Right kidney (tissue), 1 donor: ENCODE results near the gene ZNF70.
"Not testable (repeated sequence)": the region's sequence is repeated elsewhere in the genome, so short reads cannot be mapped to it uniquely, and the experiment has no call there.

Experiments used
- DNase-seq: peaks from one replicate; pipeline ENCODE4 v3.0.0-alpha.2; 2016

ZNF70 gene

DNA sequence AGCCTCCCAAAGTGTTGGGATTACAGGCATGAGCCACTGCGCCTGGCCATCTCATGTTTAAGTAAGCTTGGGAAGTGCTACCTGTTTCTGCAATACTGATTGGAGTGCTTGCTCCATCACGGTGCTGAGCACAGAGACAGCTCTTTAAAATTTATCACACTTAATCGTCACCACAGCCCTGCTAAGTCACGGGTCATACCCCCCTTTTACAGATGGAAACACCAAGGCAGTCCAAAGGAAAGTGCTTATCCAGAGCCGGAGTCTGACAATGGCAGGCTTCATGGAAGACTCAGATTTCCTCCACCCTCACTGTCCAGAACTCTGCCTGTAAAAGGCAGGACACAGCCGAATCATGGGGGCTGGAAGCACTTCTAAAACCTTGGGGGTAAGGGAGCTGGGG is 9.1 kb upstream of the ZNF70 start:
- DNase-seq = no peak

DNA sequence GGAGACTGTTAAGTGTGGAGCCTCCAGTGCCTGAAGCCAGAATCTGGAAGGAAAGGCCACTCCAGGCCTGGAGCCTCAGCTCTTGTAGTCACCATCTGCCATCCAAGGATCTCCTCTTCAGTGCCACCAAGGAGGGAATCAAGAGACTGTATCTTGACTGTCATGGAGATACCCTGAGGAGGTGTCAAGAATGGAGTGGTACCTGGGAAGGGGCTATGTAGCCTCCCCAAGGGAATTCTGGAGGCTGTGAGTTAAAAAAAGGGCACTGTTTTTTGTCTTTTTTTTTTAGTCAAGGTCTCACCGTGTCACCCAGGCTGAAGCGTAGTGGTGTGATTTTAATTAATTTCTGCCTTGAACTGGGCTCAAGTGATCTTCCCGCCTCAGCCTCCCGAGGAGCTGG is 8.7 kb upstream of the ZNF70 start:
- no peak for DNase-seq

- no peak for DNase-seq
Observed at GRCh38 chr22:23756891-23757290, 6.0 kb upstream of the ZNF70 start.

DNA sequence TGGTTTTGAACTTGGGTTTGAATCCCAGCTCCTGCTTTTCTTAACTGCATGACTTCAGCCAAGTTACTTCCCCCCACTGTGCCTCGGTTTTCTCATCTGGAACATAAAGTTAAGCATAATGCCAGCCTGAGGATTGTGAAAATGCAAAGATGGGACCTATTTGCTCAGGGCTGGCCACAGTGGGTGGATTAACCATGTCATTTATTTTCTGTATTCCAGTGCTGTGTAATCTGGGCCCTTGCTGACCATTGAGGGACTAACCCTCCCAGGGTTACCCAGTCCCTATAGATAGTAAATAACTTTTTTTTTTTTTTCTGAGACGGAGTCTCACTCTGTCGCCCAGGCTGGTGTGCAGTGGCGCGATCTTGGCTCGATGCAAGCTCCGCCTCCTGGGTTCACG is 4.8 kb upstream of the ZNF70 start:
- DNase-seq = no peak

- DNase-seq = no peak
Observed at GRCh38 chr22:23754980-23755636, 4.2 kb upstream of the ZNF70 start.

GRCh38 chr22:23754220-23754919 is 3.5 kb upstream of the ZNF70 start, which contains the start of gene VPREB3:
VPREB3 (minus strand) TSS chr22:23754425; CDS start chr22:23754363, 62 bp downstream.
- DNase-seq = no peak

DNA sequence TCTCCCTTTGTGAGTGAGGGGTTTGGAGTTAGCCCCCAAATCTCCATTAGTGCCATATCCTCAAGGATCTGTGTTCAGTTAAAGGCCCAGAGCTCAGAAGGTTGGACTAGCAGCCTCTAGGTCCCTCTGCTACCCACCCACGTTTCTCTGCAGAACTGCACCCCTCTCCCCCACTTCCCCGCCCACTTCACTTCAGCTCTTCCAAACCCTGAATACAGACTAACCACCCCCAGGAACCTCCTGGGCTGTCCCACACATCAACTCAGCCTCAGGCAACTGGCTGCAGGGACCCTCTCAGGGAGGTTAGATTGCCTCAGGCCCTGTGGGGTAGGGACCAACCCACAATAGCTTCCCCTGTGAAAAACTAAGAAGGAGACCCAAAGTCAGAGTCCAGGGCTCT is 2.5 kb upstream of the ZNF70 start:
- no peak for DNase-seq

DNA sequence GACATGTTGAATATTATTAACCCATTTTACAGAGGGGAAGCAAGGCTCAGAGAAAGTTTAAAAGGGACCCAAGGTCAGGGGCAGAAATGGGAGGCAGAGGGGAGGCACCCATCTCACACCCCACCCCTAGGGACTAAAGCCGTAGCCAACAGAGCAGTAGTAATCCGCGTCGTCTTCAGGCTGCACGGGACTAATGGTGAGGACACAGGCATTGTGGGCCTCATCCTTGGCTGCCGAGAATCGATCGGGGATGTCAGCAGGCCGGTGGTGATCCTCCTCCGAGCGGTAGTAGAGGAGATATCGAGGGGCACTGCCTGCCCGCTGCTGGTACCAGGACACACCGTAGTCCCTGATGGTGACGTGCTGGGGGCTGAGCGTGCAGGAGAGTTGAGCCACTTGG is 1.8 kb upstream of the ZNF70 start:
- no peak for DNase-seq

DNA sequence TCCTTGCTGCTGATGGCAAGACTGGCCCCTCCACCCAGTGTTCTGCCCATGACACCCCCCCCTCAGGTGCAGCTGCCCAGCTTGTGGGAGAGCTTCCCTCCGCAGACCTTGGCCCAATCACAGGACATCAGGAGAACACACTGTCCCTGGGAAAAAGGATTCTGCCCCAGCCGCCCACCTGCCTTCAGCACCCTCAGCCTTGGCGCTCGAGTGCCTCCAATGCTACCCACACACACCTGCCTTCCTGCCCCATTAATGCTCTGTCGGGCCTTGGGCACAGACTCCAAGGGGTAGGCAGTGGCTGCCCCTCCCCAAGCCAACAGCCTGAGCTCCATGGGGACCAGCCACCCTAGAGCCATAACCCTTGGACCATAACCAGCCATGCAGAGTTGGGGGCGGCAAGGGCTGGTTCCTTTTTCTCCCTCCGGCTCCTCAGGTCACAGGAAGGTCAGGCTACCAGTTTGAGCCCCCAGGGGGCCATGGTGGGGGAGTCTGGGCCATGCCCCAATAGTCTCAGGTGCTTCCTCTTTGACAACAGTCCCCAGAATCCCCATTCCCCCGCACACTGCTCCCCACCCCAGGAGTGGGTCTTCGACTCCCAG is 1.3 kb upstream of the ZNF70 start:
- no peak for DNase-seq

GRCh38 chr22:23751441-23751996 is 607 bp upstream of the ZNF70 start:
- no peak for DNase-seq

DNA sequence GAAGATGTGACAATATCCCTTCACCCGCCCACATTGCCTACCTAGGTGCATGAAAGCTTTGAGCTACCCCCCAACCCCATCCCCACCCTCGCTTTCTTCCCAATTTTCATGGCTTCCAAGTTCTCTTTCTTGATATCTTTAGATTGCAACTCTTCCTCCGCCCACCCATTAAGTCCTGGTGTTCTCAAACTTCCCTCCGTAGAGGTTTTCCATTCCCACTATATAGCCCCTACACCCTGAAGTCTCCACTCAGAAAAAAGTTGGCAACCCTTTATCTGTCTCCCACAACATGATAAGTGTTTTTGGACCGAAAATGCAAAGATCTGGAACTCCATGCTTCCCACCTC is 572 bp downstream of the ZNF70 start:
- DNase-seq = no peak

DNA sequence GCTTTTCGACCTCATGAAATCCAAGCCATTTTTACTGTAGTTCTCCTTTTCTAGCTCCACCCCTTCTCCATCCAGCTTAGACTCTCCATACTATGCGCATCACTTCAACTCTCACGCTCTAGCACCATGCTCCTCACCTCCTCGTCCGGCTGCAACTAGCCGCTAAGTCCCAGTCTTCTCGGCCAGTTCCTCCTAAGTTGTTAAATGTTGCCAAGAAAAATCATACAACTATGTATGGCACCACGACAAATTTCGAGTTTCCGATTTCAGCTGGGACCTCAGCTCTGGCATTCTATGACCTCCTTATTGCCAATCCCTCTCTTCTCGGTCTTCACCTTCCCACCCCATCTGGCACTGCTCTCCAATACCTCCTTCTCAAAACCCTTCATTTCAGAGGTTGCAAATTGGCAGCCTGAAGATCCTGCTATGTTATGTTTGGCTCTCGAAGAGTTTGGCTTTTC is 1.0 kb downstream of the ZNF70 start:
- no peak for DNase-seq

DNA sequence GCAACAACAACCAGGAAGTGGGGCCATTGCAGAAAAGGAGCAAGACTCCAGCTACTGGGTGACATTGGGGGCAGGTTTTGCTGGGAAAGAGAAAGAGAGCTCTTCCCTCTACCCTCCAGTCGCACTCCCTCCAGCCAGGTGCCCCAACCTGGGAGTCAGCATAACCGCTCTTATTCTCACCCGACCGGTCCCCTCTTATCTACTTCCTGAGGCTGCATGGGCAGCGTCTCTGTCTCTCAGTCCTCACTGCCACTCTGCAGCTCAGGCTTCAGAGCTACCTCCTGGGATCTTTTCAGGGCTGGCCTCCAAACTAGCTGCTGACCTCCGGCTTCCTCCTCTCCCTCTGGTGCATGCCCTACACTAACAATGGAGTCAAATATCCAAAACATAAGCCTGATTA is 5.1 kb downstream of the ZNF70 start:
- DNase-seq = no peak

DNA sequence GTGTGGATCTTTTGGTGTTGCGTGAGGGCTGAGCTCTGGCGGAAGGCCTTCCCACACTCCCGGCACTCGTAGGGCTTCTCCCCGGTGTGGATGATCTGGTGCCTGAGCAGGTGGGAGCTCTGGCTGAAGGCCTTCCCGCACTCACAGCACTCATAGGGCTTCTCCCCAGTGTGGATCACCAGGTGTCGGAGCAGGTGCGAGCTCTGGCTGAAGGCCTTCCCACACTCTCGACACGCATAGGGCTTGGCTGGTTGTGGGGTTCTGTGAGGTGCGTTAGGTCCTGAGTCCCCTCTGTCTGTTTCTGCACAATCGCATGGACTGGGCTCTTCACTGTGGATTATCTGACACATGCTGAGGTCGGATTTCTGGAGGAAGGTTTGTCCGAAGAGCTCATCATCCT is 6.4 kb downstream of the ZNF70 start:
- no peak for DNase-seq

DNA sequence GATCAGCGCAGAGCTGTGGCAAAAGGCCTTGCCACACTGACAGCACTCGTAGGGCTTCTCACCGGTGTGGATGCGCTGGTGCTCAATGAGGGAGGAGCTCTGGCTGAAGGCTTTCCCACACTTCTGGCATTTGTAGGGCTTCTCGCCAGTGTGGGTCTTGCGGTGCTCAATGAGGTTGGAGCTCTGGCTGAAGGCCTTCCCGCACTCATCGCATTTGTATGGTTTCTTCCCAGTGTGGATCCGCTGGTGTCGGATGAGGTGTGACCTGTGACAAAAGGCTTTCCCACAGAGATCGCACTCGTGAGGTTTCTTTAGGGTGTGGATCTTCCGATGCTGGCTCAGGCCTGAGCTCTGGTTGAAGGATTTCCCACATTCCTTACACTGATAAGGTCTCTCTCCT is 6.9 kb downstream of the ZNF70 start:
- no peak for DNase-seq

DNA sequence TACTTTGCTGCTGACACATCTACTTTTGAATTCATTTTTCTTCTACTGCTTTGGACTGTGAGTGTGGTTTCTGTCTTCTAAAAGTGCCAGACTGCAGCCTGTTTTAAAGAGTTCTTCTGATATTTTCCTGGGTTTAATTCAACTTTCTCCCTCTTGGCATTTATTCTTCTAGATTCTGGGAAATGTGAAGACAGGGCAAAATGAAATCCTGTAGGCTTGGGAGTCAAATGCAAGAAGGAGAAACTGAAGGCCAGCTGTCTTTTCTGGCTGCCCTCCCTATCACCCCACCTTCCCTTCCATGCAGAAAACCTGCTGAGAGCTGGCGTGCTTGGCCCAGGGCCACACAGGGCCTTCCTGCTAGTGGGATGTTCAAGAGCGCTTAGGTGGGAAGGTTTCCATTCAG is 7.6 kb downstream of the ZNF70 start:
- DNase-seq = no peak

DNA sequence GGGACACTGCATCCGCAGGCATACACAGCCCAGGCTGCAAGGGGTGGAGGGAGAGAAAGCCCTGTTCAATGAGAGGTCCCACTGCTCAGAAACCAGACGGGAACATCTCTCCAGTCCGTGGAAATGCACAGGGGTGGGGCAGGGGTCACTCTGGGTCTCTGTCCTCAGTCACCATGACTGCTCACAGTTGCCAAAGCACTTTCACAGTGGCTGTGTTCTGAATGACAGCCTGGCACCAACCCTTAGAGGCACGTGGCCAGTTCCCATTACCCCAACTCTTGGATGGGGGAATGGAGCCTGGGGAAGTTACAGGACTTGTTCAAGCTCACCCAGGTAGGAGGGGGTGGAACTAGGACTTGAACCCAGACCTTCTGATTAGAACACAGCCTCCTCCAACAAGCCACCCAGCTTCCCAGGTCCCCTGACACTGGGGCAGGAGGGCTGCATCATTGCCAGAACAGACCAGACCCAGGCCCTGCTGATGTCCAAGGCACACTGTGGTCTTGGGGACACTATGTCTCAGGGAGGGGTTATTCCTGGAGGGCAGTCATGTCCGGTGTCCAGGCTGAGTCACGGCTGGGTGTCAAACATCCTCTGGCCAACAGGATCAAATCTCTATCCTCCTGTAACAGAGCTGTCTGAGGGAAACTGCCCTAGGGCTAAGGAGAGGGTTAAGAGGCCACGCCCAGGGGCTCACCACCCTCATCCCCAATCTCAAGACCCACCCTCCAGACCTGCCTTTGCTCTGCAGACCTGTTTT is 8.2 kb downstream of the ZNF70 start:
- DNase-seq = no peak

DNA sequence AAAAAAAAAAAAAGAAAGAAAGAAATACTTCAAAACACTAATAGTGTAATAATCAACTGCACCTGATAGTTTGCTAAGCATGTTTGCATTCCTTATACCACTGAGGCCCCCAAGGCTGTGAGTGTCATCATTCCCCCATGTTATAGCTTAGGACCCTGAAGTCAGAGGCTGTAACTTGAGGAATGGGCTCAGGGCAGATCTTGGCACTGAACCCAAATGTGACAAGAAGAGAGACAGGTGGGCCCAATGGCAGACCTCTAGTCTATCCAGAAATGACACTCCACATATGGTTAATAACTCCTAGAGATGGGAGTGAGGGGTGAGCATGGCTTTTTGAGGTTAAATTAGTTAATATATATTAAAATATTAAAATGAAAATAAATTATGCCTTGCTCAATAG is 13.2 kb downstream of the ZNF70 start:
- DNase-seq = no peak

DNA sequence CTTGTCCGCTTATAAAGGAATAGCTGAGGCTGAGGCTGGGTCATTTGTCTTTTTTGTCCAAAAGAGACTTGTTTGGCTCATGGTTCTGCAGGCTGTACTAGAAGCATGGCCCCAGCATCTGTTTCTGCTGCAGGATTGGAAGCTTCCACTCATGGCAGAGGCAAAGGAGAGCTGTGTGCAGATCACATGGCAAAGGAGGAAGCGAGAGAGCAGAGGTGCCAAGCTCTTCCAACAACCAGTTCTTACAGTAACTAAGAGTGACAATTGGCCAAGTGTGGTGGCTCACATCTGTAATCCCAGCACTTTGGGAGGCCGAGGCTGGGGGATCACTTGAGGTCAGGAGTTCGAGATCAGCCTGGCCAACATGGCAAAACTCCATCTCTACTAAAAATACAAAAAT is 22.8 kb downstream of the ZNF70 start:
- not testable (repeated sequence) for DNase-seq

DNA sequence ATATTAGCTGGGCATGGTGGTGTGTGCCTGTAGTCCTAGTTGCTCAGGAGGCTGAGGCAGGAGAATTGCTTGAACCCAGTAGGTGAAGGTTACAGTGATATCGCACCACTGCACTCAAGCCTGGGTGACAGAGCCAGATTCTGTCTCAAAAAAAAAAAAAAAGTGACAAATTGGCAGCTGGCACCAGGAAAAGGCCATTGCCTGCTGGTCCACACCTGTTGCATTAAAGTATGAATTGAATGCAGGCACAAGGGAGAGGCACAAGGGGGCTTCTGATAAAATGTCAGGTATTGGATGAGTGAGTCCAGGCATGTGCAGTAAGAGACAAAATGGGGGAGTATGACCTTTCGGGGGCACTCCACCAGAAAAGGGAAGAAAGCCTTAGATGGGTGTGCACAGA is 28.2 kb downstream of the ZNF70 start:
- no peak for DNase-seq

GRCh38 chr22:23722160-23722559 is 28.8 kb downstream of the ZNF70 start:
- no peak for DNase-seq

DNA sequence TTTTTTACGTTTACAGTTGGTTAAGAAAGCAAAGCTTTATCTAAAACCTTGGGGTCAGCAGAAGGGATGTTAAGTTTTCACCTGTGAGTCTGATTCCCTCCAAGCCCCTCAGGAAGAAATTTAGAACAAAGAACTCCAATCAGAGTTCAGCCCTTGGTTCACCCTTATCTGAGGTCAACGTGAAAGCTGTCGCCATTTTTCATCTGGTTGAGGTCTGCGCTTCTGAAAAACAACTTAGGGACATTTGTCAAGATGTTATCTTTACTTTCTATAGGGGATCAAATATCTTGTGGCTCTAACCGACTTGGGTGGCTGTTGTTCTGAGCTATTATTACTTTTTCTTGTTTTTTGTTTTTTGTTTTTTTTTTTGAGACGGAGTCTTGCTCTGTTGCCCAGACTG is 30.1 kb downstream of the ZNF70 start:
- no peak for DNase-seq
